Progenitor cell of endocrine pancreas (in vitro differentiated cells): Measurements from ENCODE around the gene TP53AIP1. TPM values are rescaled to one million over a fixed set of nuclear protein-coding genes. Genes with fewer than 3 reads are reported as not detected.

Experiments used
- DNase-seq: peaks from one replicate; pipeline ENCODE4 v3.0.0; 2021; ENCODE audit warnings: low spot score; ENCODE audit not compliant: unreplicated experiment
- H3K27ac Mint-ChIP-seq: 2 replicates; pipeline ENCODE4 v1.8.0; 2021; ENCODE audit warnings: mild to moderate bottlenecking, moderate library complexity, mixed read lengths
- H3K27me3 Mint-ChIP-seq: 2 replicates; pipeline ENCODE4 v1.8.0; 2021; ENCODE audit warnings: mixed read lengths
- H3K36me3 Mint-ChIP-seq: 2 replicates; pipeline ENCODE4 v1.8.0; 2022; ENCODE audit warnings: mixed read lengths; ENCODE audit not compliant: insufficient read depth
- H3K4me1 Mint-ChIP-seq: 2 replicates; pipeline ENCODE4 v1.8.0; 2021; ENCODE audit warnings: low read depth, mixed read lengths
- H3K4me3 Mint-ChIP-seq: 2 replicates; pipeline ENCODE4 v1.8.0; 2021; ENCODE audit warnings: low read depth, mild to moderate bottlenecking, moderate library complexity, mixed read lengths
- H3K9me3 Mint-ChIP-seq: 2 replicates; pipeline ENCODE4 v1.8.0; 2021; ENCODE audit warnings: low read depth, mixed read lengths
- total RNA-seq: library from RNA; stranded (reverse); gene quantifications from 2 replicates; pipeline ENCODE4 v1.2.1, GENCODE V29; 2021
- TF ChIP-seq, protein P1 (sequence below): fragments of 200-600 bp; sonication (generic); IDR thresholded peaks from one replicate; pipeline ENCODE4 v1.5.0; 2021; ENCODE audit warnings: antibody characterized with exemption, mild to moderate bottlenecking; ENCODE audit not compliant: unreplicated experiment

Gene TP53AIP1
- total RNA-seq, 1 donor from 2014 or later: 0.12 TPM

- Mint-ChIP-seq H3K36me3 (no peaks in the 10 kb centered on the region), H3K27ac (no peak overlapping the region), H3K27me3 (peaks cover 68% of the 10 kb centered on the region), H3K9me3 (no peaks in the 10 kb centered on the region), H3K4me3 (peak overlapping the region; percentile 16), H3K4me1 (peaks cover 33% of the 10 kb centered on the region)
- no peak for DNase-seq
- TF ChIP-seq, protein P1, sequence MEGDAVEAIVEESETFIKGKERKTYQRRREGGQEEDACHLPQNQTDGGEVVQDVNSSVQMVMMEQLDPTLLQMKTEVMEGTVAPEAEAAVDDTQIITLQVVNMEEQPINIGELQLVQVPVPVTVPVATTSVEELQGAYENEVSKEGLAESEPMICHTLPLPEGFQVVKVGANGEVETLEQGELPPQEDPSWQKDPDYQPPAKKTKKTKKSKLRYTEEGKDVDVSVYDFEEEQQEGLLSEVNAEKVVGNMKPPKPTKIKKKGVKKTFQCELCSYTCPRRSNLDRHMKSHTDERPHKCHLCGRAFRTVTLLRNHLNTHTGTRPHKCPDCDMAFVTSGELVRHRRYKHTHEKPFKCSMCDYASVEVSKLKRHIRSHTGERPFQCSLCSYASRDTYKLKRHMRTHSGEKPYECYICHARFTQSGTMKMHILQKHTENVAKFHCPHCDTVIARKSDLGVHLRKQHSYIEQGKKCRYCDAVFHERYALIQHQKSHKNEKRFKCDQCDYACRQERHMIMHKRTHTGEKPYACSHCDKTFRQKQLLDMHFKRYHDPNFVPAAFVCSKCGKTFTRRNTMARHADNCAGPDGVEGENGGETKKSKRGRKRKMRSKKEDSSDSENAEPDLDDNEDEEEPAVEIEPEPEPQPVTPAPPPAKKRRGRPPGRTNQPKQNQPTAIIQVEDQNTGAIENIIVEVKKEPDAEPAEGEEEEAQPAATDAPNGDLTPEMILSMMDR: no peak
These were observed 52.5 kb downstream of the TP53AIP1 start for GRCh38 chr11:128890216-128890542.

- TF ChIP-seq, protein P1: no peak
- Mint-ChIP-seq H3K4me1 (peaks cover 29% of the 10 kb centered on the region), H3K27ac (no peak overlapping the region), H3K4me3 (no peak overlapping the region), H3K9me3 (no peaks in the 10 kb centered on the region), H3K27me3 (peaks cover 70% of the 10 kb centered on the region), H3K36me3 (no peaks in the 10 kb centered on the region)
- no peak for DNase-seq
These were observed 52.9 kb downstream of the TP53AIP1 start for GRCh38 chr11:128889657-128890213.

GRCh38 chr11:128888034-128888985 is 54.4 kb downstream of the TP53AIP1 start:
- TF ChIP-seq, protein P1: peak; percentile 28
- Mint-ChIP-seq H3K27me3 (peaks cover 75% of the 10 kb centered on the region), H3K9me3 (no peaks in the 10 kb centered on the region), H3K4me3 (no peak overlapping the region), H3K36me3 (no peaks in the 10 kb centered on the region), H3K27ac (peak overlapping the region; percentile 11), H3K4me1 (peaks cover 18% of the 10 kb centered on the region)
- DNase-seq: no peak

DNA sequence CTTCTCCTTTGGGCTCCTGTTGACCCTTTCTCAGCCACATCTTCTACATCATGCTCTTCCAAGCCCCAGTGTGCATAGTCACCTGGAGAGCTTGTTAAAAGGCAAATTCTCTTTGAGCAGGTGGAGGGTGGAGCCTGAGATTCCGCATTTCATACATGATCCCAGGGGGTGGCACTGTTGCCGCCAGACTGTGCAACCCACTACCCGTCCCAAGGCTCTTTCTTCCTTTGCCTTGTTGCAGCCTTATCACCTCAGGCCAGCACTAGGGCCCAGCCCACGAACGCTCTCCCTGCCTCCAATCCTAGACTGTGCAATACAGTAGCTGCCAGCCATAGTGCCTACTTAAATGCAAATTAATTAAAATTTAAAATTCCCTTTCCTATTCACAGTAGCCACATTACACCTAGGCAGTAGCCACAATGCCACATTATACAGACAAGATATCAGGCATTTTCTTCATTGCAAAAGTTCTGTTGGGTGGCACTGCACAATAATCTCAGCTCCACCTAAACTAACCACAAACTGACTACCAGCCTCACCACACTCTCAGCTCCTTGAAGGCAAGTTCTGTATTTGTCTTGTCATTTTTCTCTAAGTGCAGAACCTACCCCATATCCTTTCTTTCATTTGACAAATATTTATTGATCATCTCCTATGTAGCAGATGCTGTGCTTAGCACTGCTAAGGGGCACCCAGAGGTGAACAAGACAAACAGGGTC is 56.1 kb downstream of the TP53AIP1 start:
- no peak overlapping the region for H3K27ac Mint-ChIP-seq
- H3K4me1 Mint-ChIP-seq: peaks cover 10% of the 10 kb centered on the region
- TF ChIP-seq, protein P1: peak; percentile 52
- DNase-seq: no peak
- H3K27me3 Mint-ChIP-seq: peaks cover 76% of the 10 kb centered on the region
- H3K4me3 Mint-ChIP-seq: no peak overlapping the region
- H3K36me3 Mint-ChIP-seq: no peaks in the 10 kb centered on the region
- no peaks in the 10 kb centered on the region for H3K9me3 Mint-ChIP-seq

Other genes starting within 250 kb of the TP53AIP1 start
- gene FLI1, start 248.8 kb downstream of the TP53AIP1 start, total RNA-seq: 0.22 TPM in 1 of 2 replicates, not detected in the other
- not detected in 2 replicates for gene KCNJ1, start 75.6 kb downstream of the TP53AIP1 start, total RNA-seq
- gene KCNJ5, start 51.5 kb downstream of the TP53AIP1 start, total RNA-seq: 0.78 and 1.1 TPM in 2 replicates
- 42.3 and 48.0 TPM in 2 replicates for gene ARHGAP32, start 249.5 kb upstream of the TP53AIP1 start, total RNA-seq